Uterus (tissue), 4 donors: Measurements from ENCODE around the gene IGF2. TPM values are rescaled to one million over a fixed set of nuclear protein-coding genes. Genes with fewer than 3 reads are reported as not detected.

Experiments used
- DNase-seq, 2 donors: peaks; one replicate each; pipeline ENCODE4 v3.0.0-alpha.2; 2019 to 2020
- H3K27ac ChIP-seq, 2 donors: fragments of 200-600 bp; sonication (generic); 1 replicate in 1 of 2; 2 replicates in 1 of 2; pipeline ENCODE4 v1.5.1; 2016 to 2018
- H3K27me3 ChIP-seq, 2 donors: fragments of 200-600 bp; sonication (generic); one replicate each; pipeline ENCODE4 v1.5.1; 2018 to 2019; ENCODE audit warnings: control low read depth in 1 of 2
- H3K36me3 ChIP-seq, 2 donors: fragments of 200-600 bp; sonication (generic); one replicate each; pipeline ENCODE4 v1.5.1; 2019; ENCODE audit warnings: control low read depth in 1 of 2
- H3K4me1 ChIP-seq, 2 donors: fragments of 200-600 bp; sonication (generic); one replicate each; pipeline ENCODE4 v1.5.1; 2018 to 2019; ENCODE audit warnings: control low read depth in 1 of 2
- H3K4me3 ChIP-seq, 2 donors: fragments of 200-600 bp; sonication (generic); 1 replicate in 1 of 2; 2 replicates in 1 of 2; pipeline ENCODE4 v1.5.1; 2018 to 2019; ENCODE audit warnings: mild to moderate bottlenecking in 1 of 2
- H3K9me3 ChIP-seq, 2 donors: fragments of 200-600 bp; sonication (generic); one replicate each; pipeline ENCODE4 v1.5.1; 2019; ENCODE audit warnings: control low read depth in 1 of 2
- POLR2A ChIP-seq, 2 donors: fragments of 450-650 bp; IDR thresholded peaks; one replicate each; pipeline ENCODE4 v1.6.1; 2016; ENCODE audit warnings: antibody characterized with exemption in 2 of 2, mild to moderate bottlenecking in 1 of 2, moderate library complexity in 1 of 2
- intact Hi-C: fragments of 100-400 bp; cut with DNase I; formaldehyde crosslinking; loops from one replicate; pipeline ENCODE4 v1.15.1; 2023; ENCODE audit warnings: low total_unique reads
- total RNA-seq, 4 donors: library from RNA; depleted of rRNA in 3 of 4; stranded (reverse); fragments of >200 nt in 3 of 4; gene quantifications; one replicate each; pipeline versions ENCODE4 v1.1.0 to v1.2.4, GENCODE V29; 2014 to 2023
- TF ChIP-seq, protein P1 (sequence below), 4 experiments: fragments of 200-600 bp in 2 of 4; fragments of 450-650 bp in 2 of 4; sonication (generic) in 2 of 4; IDR thresholded peaks; one replicate each; pipeline ENCODE4 v1.5.1; 2016 to 2019; ENCODE audit warnings: antibody characterized with exemption in 4 of 4, mild to moderate bottlenecking in 2 of 4, moderate library complexity in 1 of 4
- donor health status: DM: yes; HTN: yes; CAD: no.

IGF2 gene
- total RNA-seq, 4 donors from 2014 or later: 54.1 to 347 (median 188) TPM

DNA sequence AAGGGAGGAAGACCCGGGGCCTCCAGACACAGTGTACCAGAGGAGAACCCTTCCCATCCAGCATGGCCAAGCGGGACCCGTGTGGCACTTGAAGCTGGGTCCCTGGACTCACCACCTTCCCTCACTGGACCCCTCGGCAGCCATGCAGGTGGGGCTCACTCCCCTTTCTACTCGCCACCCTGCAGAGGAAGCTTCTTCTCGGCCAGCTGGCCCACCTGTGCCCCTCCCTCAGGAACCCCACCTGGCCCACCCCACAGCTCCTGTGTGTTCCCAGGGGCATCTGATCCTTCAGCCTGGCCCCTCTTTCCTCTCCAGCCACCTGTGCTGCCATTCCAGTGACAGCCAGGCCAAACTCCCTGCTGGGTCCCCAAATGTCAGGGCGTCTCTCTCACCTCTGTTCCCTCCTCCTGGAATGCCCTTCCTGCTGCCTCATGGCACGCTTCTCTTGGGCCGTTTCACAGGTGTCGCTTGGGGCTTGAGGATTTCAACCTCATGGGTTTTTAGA is 38.0 kb downstream of the IGF2 start:
- intact Hi-C loops: no loop called here
- TF ChIP-seq, protein P1, sequence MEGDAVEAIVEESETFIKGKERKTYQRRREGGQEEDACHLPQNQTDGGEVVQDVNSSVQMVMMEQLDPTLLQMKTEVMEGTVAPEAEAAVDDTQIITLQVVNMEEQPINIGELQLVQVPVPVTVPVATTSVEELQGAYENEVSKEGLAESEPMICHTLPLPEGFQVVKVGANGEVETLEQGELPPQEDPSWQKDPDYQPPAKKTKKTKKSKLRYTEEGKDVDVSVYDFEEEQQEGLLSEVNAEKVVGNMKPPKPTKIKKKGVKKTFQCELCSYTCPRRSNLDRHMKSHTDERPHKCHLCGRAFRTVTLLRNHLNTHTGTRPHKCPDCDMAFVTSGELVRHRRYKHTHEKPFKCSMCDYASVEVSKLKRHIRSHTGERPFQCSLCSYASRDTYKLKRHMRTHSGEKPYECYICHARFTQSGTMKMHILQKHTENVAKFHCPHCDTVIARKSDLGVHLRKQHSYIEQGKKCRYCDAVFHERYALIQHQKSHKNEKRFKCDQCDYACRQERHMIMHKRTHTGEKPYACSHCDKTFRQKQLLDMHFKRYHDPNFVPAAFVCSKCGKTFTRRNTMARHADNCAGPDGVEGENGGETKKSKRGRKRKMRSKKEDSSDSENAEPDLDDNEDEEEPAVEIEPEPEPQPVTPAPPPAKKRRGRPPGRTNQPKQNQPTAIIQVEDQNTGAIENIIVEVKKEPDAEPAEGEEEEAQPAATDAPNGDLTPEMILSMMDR (IDR thresholded peaks at IDR 0.05): no peak
- TF ChIP-seq POLR2A (IDR thresholded peaks at IDR 0.05): no peak
- Histone ChIP-seq H3K9me3 (no peaks in the 10 kb centered on the region), H3K4me3 (no peak overlapping the region), H3K27ac (no peak overlapping the region), H3K36me3 (no peaks in the 10 kb centered on the region), H3K27me3 (no peaks in the 10 kb centered on the region), H3K4me1 (peaks cover 0 to 14% of the 10 kb centered on the region in 2 donors)
- no peak for DNase-seq

DNA sequence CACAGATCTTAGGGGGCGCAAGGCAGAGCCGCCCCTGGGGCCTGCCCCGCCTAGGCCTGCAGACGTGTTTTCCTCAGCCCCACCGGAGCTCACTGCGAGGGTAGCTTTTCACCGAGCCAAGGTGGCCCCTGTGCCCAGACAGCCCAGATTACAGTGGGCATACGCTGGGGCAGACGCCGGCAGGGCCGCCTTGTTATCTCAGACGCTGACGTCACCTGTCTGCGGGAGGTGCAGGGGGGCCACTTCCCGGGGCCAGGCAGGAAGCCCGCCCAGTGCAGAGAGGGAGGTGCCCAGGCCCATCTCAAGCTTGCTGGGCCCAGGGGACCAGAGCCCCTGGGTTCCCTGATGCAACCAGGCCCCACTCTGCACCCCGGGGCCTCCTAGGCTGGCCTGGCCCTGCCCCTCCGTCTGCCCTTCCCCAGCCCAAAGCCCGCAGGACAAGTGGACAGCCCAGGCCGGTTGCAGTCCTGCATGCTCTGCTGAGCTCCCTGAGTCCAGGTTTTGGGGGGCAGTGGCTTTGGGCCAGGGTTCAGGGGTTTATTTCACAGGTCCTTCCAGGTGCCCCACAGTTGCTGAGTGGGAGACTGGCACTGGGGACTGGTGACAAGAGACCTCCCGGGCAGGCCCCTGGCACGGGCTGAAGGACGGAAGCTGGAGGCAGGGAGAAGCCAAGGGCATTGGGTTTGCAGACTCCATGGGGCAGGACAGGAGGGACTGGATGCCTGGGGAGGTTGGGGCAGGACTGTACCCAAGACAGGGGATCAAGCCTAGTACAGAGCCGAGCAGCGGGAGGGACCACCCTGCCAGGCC is 38.6 kb downstream of the IGF2 start:
- TF ChIP-seq, protein P1 (IDR thresholded peaks at IDR 0.05): no peak
- no peak for TF ChIP-seq POLR2A (IDR thresholded peaks at IDR 0.05)
- Histone ChIP-seq H3K4me3 (no peak overlapping the region), H3K27ac (no peak overlapping the region), H3K4me1 (peaks cover 0 to 14% of the 10 kb centered on the region in 2 donors), H3K9me3 (no peaks in the 10 kb centered on the region), H3K36me3 (no peaks in the 10 kb centered on the region), H3K27me3 (no peaks in the 10 kb centered on the region)
- no peak for DNase-seq
- intact Hi-C loops: no loop called here

DNA sequence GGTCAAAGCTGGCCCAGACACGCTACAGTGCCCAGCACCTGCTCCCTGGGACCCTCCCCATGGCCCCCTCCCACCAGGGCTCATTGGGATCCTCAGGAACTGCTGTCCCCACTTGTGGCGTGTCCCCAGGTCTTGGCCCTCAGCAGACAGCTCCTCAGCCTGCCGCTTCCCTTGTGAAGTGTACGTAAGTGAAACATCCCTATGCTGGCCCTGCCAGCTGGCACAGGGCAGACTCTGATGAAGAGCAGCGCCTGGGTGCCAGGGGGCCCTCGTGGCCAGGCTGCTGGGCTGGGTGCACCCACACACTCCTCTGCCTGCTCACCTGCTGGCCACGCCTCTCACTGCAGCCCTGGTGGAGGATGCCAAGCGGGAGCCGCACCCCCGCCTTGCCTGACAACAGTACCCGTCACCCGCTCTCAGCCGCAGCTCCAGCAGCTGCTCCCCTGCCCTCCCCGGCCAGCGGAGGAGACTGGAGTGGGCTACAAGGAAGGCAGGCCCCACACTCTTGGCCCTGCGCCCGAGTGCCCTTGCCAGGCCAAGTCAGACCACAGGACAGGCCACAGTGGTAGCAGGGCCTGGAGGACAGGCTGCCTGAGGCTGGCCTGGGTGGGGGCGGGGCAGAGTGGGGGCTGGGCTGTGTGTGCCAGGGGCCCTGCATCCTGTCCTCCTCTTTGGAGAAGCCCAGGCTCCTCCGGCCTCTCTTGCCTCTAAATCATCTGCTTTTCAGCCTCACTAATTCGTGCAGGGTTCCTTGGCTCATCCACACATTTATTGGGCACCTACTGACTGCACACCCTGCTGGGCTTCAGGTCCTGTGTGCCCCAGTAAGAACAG is 39.5 kb downstream of the IGF2 start:
- no peak for DNase-seq
- H3K9me3 ChIP-seq: no peaks in the 10 kb centered on the region

DNA sequence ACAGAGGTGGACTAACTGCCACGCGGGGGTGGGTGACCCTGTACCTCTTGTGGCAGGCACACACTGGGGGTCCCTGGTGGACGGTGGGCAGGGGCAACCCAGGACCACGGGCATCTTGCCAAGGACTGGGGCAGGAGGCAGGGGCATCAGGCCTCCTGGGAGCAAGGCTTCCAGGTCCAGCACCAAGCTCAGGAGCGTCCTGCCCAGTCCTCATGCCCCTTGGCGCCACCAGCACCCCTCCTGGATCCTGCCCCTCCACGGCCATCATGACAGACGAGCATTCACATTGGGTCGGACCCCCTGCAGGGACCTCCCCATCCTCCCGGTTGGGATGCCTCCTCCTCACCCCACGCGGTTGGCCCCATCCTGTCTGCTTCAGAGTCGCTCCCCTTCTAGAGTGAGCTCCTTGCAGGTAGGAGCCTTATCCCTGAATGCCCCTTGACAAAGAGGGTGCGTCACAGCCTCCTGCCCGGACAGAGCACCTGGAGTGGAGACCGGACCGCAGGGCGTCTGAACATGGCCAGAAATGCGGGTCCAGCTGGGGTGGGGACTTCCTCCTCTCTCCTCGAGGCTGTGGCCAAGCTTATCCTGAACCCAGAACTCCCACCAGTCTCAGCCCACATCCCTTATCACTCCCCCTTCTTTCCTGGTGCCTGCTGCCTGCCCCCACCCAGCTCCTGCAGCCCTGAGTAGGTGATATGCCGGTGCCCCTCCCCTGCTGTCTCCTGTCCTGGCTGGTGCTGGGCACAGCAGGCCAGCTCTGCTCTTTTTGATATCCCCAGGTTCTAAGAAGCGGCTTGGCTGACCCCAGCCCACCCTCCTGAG is 40.3 kb downstream of the IGF2 start:
- H3K36me3 ChIP-seq: no peaks in the 10 kb centered on the region
- TF ChIP-seq, protein P1 (IDR thresholded peaks at IDR 0.05): no peak
- TF ChIP-seq POLR2A (IDR thresholded peaks at IDR 0.05): no peak
- H3K27me3 ChIP-seq: no peaks in the 10 kb centered on the region
- intact Hi-C loops: no loop called here
- no peak overlapping the region for H3K27ac ChIP-seq
- DNase-seq: no peak
- H3K4me3 ChIP-seq: no peak overlapping the region
- H3K9me3 ChIP-seq: no peaks in the 10 kb centered on the region
- H3K4me1 ChIP-seq: peaks cover 0 to 14% of the 10 kb centered on the region in 2 donors

More for the DNA sequence above, 39.5 kb downstream of the IGF2 start:
- Histone ChIP-seq H3K4me3 (no peak overlapping the region), H3K27me3 (no peaks in the 10 kb centered on the region), H3K36me3 (no peaks in the 10 kb centered on the region), H3K27ac (no peak overlapping the region), H3K4me1 (peaks cover 0 to 14% of the 10 kb centered on the region in 2 donors)
- no peak for TF ChIP-seq POLR2A (IDR thresholded peaks at IDR 0.05)
- TF ChIP-seq, protein P1 (IDR thresholded peaks at IDR 0.05): no peak
- intact Hi-C loops: no loop called here
